C1 segment of cervical spinal cord (tissue), 14 donors: ENCODE data around the gene HS3ST2.
"Not testable (repeated sequence)": the region's sequence is repeated elsewhere in the genome, so short reads cannot be mapped to it uniquely, and the experiment has no call there.

ENCODE experiments used
- DNase-seq, 14 donors: peaks; one replicate each; lab custom pipeline; 2025; lab: John Stamatoyannopoulos, UW

Gene HS3ST2

GRCh38 chr16:22878955-22879354, 65.0 kb downstream of the HS3ST2 start:
- no peak for DNase-seq

GRCh38 chr16:22879466-22879865, 65.5 kb downstream of the HS3ST2 start:
- DNase-seq, result no peak

GRCh38 chr16:22882981-22883380, 69.0 kb downstream of the HS3ST2 start:
- DNase-seq, result no peak

- no peak for DNase-seq
Measured at GRCh38 chr16:22885951-22886350, 72.0 kb downstream of the HS3ST2 start.

GRCh38 chr16:22886927-22887326, 73.0 kb downstream of the HS3ST2 start:
- DNase-seq, result no peak

- no peak for DNase-seq
Measured at GRCh38 chr16:22887445-22887844, 73.5 kb downstream of the HS3ST2 start.

GRCh38 chr16:22888791-22889190, 74.8 kb downstream of the HS3ST2 start:
- no peak for DNase-seq

- no peak for DNase-seq
Measured at GRCh38 chr16:22890976-22891375, 77.0 kb downstream of the HS3ST2 start.

GRCh38 chr16:22897184-22897583, 83.2 kb downstream of the HS3ST2 start:
- no peak for DNase-seq

GRCh38 chr16:22898131-22898530, 84.2 kb downstream of the HS3ST2 start:
- DNase-seq, result no peak

GRCh38 chr16:22898874-22899348, 84.9 kb downstream of the HS3ST2 start:
- peak in 13 of 14 donors; percentile 7 to 80 (median 45) for DNase-seq

- not testable (repeated sequence) for DNase-seq
Measured at GRCh38 chr16:22899567-22899966, 85.6 kb downstream of the HS3ST2 start.

- no peak for DNase-seq
Measured at GRCh38 chr16:22900863-22901262, 86.9 kb downstream of the HS3ST2 start.

GRCh38 chr16:22901563-22901962, 87.6 kb downstream of the HS3ST2 start:
- DNase-seq, result no peak

GRCh38 chr16:22903716-22904115, 89.8 kb downstream of the HS3ST2 start:
- DNase-seq, result no peak

GRCh38 chr16:22912654-22913053, 98.7 kb downstream of the HS3ST2 start:
- DNase-seq, result no peak

- no peak for DNase-seq
Measured at GRCh38 chr16:22915003-22915402, 101.0 kb downstream of the HS3ST2 start.

GRCh38 chr16:22923491-22923890, 109.5 kb downstream of the HS3ST2 start:
- no peak for DNase-seq

- DNase-seq, result no peak
Measured at GRCh38 chr16:22924492-22924891, 110.5 kb downstream of the HS3ST2 start.

- DNase-seq, result no peak
Measured at GRCh38 chr16:22926105-22926751, 112.3 kb downstream of the HS3ST2 start.

- no peak for DNase-seq
Measured at GRCh38 chr16:22927306-22927705, 113.3 kb downstream of the HS3ST2 start.

- no peak for DNase-seq
Measured at GRCh38 chr16:22928882-22929435, 115.0 kb downstream of the HS3ST2 start.

GRCh38 chr16:22929461-22929860, 115.5 kb downstream of the HS3ST2 start:
- DNase-seq, result no peak
